LNCAP (cell line): ENCODE measurements around the gene BTBD6.

ENCODE experiments used
- CTCF ChIP-seq: fragments of 450-650 bp; IDR thresholded peaks from 2 replicates; pipeline ENCODE4 v1.5.1; 2017; ENCODE audit warnings: mild to moderate bottlenecking

BTBD6 gene

GRCh38 chr14:105247715-105248367 is 492 bp upstream of the BTBD6 start:
- no peak for TF ChIP-seq CTCF

GRCh38 chr14:105249182-105250007 is 1.1 kb downstream of the BTBD6 start:
- no peak for TF ChIP-seq CTCF

- TF ChIP-seq CTCF, result no peak
These were observed 1.7 kb downstream of the BTBD6 start for GRCh38 chr14:105250008-105250366.

- no peak for TF ChIP-seq CTCF
These were observed 2.7 kb downstream of the BTBD6 start for GRCh38 chr14:105250986-105251385.

- TF ChIP-seq CTCF, result no peak
These were observed 3.6 kb downstream of the BTBD6 start for GRCh38 chr14:105251920-105252319.

GRCh38 chr14:105252552-105253328 is 4.4 kb downstream of the BTBD6 start:
- no peak for TF ChIP-seq CTCF

GRCh38 chr14:105253329-105253682 is 5.0 kb downstream of the BTBD6 start:
- TF ChIP-seq CTCF, result no peak
